Right lobe of liver (tissue), 4 donors: ENCODE results near the gene DLG1.

Source experiments
- CTCF ChIP-seq, 4 donors: fragments of 200-600 bp in 3 of 4; fragments of 450-650 bp in 1 of 4; IDR thresholded peaks; one replicate each; pipeline versions ENCODE4 v1.5.1 to v1.8.0; 2016 to 2022; ENCODE audit warnings: antibody characterized with exemption in 4 of 4, mild to moderate bottlenecking in 2 of 4
- POLR2A ChIP-seq: fragments of 450-650 bp; IDR thresholded peaks from one replicate; pipeline ENCODE4 v1.6.1; 2017; ENCODE audit warnings: antibody characterized with exemption, mild to moderate bottlenecking
- donor health status: DM: no; HTN: no; CAD: no.
- donor health status: DM: no; HTN: no; CAD: no.
- donor health status: DM: no; HTN: yes; CAD: no.

GRCh38 chr3:197229836-197230235 is 68.6 kb downstream of the DLG1 start:
- TF ChIP-seq CTCF (IDR thresholded peaks at IDR 0.05), result no peak
- no peak for TF ChIP-seq POLR2A
